Tibial nerve (tissue), 4 donors: ENCODE data around the gene MYO18B.

Source experiments
- CTCF ChIP-seq, 5 experiments: fragments of 200-600 bp in 3 of 5; fragments of 450-650 bp in 2 of 5; sonication (generic) in 3 of 5; IDR thresholded peaks; one replicate each; pipeline ENCODE4 v1.5.1; 2016 to 2019; ENCODE audit warnings: antibody characterized with exemption in 5 of 5, mild to moderate bottlenecking in 3 of 5, moderate library complexity in 2 of 5
- EP300 ChIP-seq, 2 donors: sonication (generic); formaldehyde crosslinking; IDR thresholded peaks; one replicate each; pipeline ENCODE4 v1.6.1; 2017; ENCODE audit warnings: antibody characterized with exemption in 2 of 2, mild to moderate bottlenecking in 1 of 2

DNA sequence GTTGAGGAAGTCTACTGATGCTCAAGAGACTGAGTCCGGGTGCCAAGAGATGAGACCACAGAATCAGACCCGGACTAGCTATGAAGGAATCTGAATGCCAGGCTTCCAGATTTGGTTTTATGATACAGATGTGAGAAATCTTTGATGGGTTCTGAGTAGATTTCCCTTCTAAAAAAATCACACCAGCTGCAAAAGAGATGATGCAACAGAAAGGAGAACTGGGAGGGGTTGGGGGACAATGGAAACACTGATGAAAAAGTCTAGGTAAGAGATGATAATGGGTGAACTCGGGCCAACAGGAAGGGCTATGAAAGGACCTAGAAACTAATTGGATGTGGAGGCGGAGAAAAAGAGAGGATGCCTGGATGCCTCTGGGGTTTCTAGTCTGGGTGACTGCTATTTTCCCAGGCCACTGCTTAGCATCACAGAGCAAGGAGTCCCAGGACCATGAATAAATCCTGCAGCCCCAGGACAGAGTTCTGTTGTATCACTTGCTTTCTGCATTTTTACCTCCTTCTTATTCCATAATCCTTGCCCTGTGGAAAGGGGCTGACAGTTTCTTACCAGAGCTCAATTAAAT lies 311.8 kb downstream of the MYO18B start:
- no peak for TF ChIP-seq EP300 (IDR thresholded peaks at IDR 0.05)
- TF ChIP-seq CTCF (IDR thresholded peaks at IDR 0.05) = no peak
